Measurements from ENCODE around the gene TBC1D17. TPM values are rescaled to one million over a fixed set of nuclear protein-coding genes. Genes with fewer than 3 reads are reported as not detected.

Gene TBC1D17
- total RNA-seq, 4 donors from 2014 or later, result 48.7 to 84.3 (median 66.4) TPM

DNA sequence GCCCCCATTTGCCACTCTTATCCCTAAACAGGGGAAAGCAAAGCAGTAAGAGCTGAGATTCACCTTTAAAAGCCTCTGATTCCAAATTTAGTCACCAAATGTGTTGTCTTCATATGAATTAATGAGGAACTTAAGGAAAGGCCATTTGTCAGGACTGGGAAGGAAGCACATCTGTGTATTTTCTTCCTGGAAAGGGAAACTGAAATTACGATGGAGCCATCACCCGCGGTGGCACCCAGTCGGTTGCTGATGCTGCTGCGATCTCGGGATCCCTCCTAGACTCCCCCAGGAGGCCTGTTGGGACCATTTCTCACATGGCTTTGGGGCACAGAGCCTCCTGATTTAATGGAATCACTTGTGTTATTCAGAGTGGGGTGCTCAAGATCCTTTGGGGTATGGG, 26.6 kb downstream of the TBC1D17 start:
- no peaks in the 10 kb centered on the region for H3K27me3 ChIP-seq
- in situ Hi-C loops (cut with MboI; ENCODE audit: low sequenced_read_pairs in 4 of 4) (no loop called here), intact Hi-C loops (cut with DNase I; ENCODE audit: low total_unique reads) (no loop called here)
- no peak for ATAC-seq
- no peak for TF ChIP-seq POLR2A (IDR thresholded peaks at IDR 0.05)
- TF ChIP-seq, protein P1, sequence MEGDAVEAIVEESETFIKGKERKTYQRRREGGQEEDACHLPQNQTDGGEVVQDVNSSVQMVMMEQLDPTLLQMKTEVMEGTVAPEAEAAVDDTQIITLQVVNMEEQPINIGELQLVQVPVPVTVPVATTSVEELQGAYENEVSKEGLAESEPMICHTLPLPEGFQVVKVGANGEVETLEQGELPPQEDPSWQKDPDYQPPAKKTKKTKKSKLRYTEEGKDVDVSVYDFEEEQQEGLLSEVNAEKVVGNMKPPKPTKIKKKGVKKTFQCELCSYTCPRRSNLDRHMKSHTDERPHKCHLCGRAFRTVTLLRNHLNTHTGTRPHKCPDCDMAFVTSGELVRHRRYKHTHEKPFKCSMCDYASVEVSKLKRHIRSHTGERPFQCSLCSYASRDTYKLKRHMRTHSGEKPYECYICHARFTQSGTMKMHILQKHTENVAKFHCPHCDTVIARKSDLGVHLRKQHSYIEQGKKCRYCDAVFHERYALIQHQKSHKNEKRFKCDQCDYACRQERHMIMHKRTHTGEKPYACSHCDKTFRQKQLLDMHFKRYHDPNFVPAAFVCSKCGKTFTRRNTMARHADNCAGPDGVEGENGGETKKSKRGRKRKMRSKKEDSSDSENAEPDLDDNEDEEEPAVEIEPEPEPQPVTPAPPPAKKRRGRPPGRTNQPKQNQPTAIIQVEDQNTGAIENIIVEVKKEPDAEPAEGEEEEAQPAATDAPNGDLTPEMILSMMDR (IDR thresholded peaks at IDR 0.05 in 4 of 5, conservative IDR thresholded peaks at IDR 0.05 in 1 of 5), result no peak
- no peaks in the 10 kb centered on the region for H3K9me3 ChIP-seq
- H3K4me1 ChIP-seq, result peaks cover 0 to 7% of the 10 kb centered on the region in 2 donors
- H3K27ac ChIP-seq, result no peak overlapping the region
- H3K4me3 ChIP-seq, result no peak overlapping the region
- DNase-seq, result no peak
- peaks cover 0 to 16% of the 10 kb centered on the region in 2 donors for H3K36me3 ChIP-seq

DNA sequence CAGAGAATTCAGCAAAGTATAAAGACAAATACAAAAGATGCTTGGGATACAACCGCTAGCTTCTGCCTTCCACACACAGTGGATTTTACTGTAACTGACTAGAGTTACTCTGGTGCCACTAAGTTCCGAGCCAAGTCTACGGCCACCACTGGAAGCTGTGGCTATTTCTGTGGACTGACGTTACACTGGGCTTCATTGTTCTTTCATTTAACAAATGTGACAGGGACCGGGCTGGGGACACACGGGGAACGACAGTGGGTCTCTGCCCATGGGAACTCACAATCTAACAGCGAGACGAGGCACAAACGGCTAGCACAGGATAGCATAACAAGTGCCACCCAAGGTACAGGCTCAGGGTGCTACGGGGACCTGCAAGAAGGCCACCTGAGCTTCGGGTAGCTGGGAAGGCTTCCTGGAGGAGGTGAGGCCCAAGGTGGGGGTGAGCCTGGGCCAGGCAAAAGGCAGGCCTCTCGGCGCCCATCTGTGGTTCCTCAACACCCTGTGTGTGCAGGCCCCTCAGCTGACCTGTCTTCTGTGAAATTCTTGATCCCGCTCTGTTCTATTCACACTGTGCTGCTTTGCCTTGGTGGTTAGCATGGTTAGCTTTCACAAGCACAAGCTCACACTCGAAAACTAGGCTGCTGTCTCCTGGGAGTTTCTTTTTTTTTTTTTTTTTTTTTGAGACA, 29.5 kb downstream of the TBC1D17 start:
- DNase-seq (no peak), ATAC-seq (no peak)
- Histone ChIP-seq H3K4me1 (peaks cover 0 to 11% of the 10 kb centered on the region in 2 donors), H3K27ac (no peak overlapping the region), H3K27me3 (no peaks in the 10 kb centered on the region), H3K4me3 (no peak overlapping the region), H3K36me3 (peaks cover 0 to 21% of the 10 kb centered on the region in 2 donors), H3K9me3 (no peaks in the 10 kb centered on the region)
- intact Hi-C loops (cut with DNase I; ENCODE audit: low total_unique reads) (no loop called here), in situ Hi-C loops (cut with MboI; ENCODE audit: low sequenced_read_pairs in 4 of 4) (no loop called here)
- TF ChIP-seq, protein P1 (IDR thresholded peaks at IDR 0.05 in 4 of 5, conservative IDR thresholded peaks at IDR 0.05 in 1 of 5), result no peak
- no peak for TF ChIP-seq POLR2A (IDR thresholded peaks at IDR 0.05)

DNA sequence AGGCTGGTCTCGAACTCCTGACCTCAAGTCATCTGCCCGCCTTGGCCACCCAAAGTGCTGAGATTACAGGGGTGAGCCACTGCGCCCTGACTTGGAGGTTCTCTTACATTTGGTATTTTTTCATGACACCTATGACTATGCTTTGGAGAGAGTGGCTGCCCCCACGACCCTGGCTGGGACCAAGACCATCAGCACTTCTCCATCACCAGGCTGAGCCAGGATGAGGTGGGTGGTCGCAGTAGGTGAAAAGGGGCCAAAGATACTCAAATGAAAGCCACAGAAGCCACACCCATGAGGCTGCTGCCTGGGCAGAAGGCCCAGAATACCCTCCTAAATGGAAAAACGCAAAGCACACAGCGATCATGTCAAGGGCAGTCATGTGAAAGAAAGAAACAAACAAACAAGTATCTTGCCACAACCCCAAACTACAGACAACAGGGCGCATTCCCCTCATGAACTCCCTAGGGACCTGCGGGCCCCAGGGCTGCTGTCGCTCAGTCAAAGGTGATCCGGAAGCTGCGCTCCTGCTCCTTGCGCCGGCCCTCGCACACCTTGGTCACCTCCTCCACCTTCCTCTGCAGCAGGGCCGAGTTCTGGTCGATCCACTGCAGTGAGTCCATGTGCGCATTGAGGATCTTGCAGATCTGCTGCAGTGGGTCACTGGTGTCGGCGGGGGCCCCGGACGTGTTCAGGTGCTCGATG, 30.4 kb downstream of the TBC1D17 start:
- no peak for TF ChIP-seq POLR2A (IDR thresholded peaks at IDR 0.05)
- TF ChIP-seq, protein P1 (IDR thresholded peaks at IDR 0.05 in 4 of 5, conservative IDR thresholded peaks at IDR 0.05 in 1 of 5), result no peak
- intact Hi-C loops (cut with DNase I; ENCODE audit: low total_unique reads) (no loop called here), in situ Hi-C loops (cut with MboI; ENCODE audit: low sequenced_read_pairs in 4 of 4) (no loop called here)
- Histone ChIP-seq H3K4me3 (no peak overlapping the region), H3K27me3 (no peaks in the 10 kb centered on the region), H3K36me3 (peaks cover 0 to 26% of the 10 kb centered on the region in 2 donors), H3K27ac (no peak overlapping the region), H3K9me3 (no peaks in the 10 kb centered on the region), H3K4me1 (peaks cover 0 to 11% of the 10 kb centered on the region in 2 donors)
- ATAC-seq (no peak), DNase-seq (no peak)

DNA sequence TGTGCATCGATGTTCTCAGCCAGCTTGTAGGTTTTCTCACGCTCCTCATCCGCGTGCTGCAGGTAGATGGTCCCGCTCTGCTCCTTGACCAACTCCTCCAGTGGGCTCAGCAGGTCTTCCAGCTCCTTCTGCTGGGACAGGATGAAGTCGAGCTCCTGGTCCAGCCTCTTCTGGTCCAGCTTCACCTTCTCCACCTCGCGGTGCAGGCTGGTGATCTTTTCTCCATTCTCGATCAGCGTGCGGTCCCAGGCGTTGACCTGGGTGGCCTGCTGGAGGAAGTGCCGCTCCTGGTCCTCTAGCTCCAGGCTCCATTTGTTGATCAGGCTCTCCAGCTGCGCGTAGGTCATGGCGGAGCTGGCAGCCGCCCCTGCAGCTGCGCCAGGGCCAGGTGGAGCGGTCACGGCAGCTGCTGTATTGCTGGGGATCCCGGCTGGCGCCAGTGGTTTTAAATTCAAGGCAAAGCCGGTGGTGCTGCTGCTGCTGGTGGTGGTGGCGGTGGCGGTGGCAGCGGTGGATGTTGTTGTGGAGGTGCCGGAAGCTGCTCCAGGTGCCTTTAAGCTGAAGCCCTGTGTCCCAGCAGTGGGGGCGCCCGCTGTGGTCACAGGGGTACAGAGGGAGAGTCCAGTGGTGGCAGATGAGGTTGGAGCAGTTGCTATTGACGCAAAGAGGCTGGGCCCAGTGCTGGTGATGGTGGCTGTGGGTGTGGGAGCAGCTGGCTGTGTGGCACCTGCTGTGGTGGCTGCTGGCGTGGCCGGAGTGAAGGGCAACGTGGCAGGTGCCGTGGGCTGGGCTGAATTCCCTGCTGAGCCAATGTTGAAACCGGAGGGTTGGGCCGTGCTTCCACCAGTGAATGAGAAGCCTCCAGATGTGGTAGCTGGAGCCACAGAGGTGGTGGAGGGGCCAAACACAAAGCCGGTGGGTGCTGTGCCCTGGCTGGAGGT, 31.2 kb downstream of the TBC1D17 start:
- TF ChIP-seq POLR2A (IDR thresholded peaks at IDR 0.05), result no peak
- TF ChIP-seq, protein P1 (IDR thresholded peaks at IDR 0.05 in 4 of 5, conservative IDR thresholded peaks at IDR 0.05 in 1 of 5), result no peak
- H3K27me3 ChIP-seq, result no peaks in the 10 kb centered on the region
- peaks cover 0 to 11% of the 10 kb centered on the region in 2 donors for H3K4me1 ChIP-seq
- no peak for DNase-seq
- H3K4me3 ChIP-seq, result no peak overlapping the region
- in situ Hi-C loops (cut with MboI; ENCODE audit: low sequenced_read_pairs in 4 of 4) (no loop called here), intact Hi-C loops (cut with DNase I; ENCODE audit: low total_unique reads) (no loop called here)
- no peak for ATAC-seq
- peaks cover 0 to 30% of the 10 kb centered on the region in 2 donors for H3K36me3 ChIP-seq
- H3K9me3 ChIP-seq, result no peaks in the 10 kb centered on the region
- H3K27ac ChIP-seq, result no peak overlapping the region
